Suprapubic skin (tissue), 3 donors: ENCODE data around the gene THAP3.

Experiments used
- CTCF ChIP-seq, 2 donors: fragments of 200-600 bp in 1 of 2; fragments of 450-650 bp in 1 of 2; sonication (generic) in 1 of 2; IDR thresholded peaks; one replicate each; pipeline ENCODE4 v1.5.1; 2016 to 2019; ENCODE audit warnings: antibody characterized with exemption in 2 of 2, mild to moderate bottlenecking in 1 of 2, moderate library complexity in 1 of 2
- POLR2A ChIP-seq, 2 donors: fragments of 450-650 bp; IDR thresholded peaks; one replicate each; pipeline ENCODE4 v1.6.1; 2017; ENCODE audit warnings: antibody characterized with exemption in 2 of 2, mild to moderate bottlenecking in 2 of 2, moderate library complexity in 2 of 2

GRCh38 chr1:6601049-6601922 is 23.4 kb upstream of the THAP3 start:
- TF ChIP-seq CTCF (IDR thresholded peaks at IDR 0.05) (no peak), POLR2A (IDR thresholded peaks at IDR 0.05) (peak in 1 of 2 donors; percentile 48)
